ENCODE measurements around the gene CLIP2. TPM values are rescaled to one million over a fixed set of nuclear protein-coding genes. Genes with fewer than 3 reads are reported as not detected.
A peak's percentile ranks its signal among the peaks of the same experiment; 100 is the strongest.

Gene CLIP2
- polyA plus RNA-seq, 3 donors: 1.1 to 5.2 (median 1.3) TPM

GRCh38 chr7:74372511-74373111, 83.4 kb downstream of the CLIP2 start:
- Histone ChIP-seq H2AFZ (ENCODE audit: insufficient read depth, low read depth, low read length, poor library complexity, severe bottlenecking) (no peak overlapping the region), H3K27ac (ENCODE audit: low read depth in 1 of 2, low read length in 2 of 2) (no peak overlapping the region), H3K4me3 (replicated peaks in 1 of 3; ENCODE audit: low read depth in 2 of 3, low read length in 3 of 3) (no peak overlapping the region), H3K9ac (ENCODE audit: insufficient read depth, low read length, poor library complexity, severe bottlenecking) (peak overlapping the region; percentile 8), H3K4me2 (replicated peaks; ENCODE audit: extremely low read depth, low read length, poor library complexity, severe bottlenecking) (peak overlapping the region; percentile 29), H3K9me3 (replicated peaks in 1 of 2; ENCODE audit: control insufficient read depth in 1 of 2, insufficient read depth in 1 of 2, low read length in 2 of 2) (no peaks in the 10 kb centered on the region), H3K4me1 (ENCODE audit: control insufficient read depth in 1 of 2, insufficient read depth in 2 of 2, low read length in 2 of 2) (no peaks in the 10 kb centered on the region), H3K27me3 (ENCODE audit: control insufficient read depth in 2 of 2, insufficient read depth in 2 of 2, low read length in 2 of 2) (no peaks in the 10 kb centered on the region), H3K36me3 (replicated peaks in 1 of 2; ENCODE audit: control insufficient read depth in 1 of 2, insufficient read depth in 2 of 2, low read length in 2 of 2) (peaks cover 10 to 20% of the 10 kb centered on the region in 2 donors), H4K20me1 (ENCODE audit: insufficient read depth, low read length) (no peaks in the 10 kb centered on the region), H3K79me2 (ENCODE audit: insufficient read depth, low read length) (no peaks in the 10 kb centered on the region)
- Mint-ChIP-seq H3K36me3 (peaks cover 13 to 19% of the 10 kb centered on the region in 2 donors), H3K4me1 (peaks cover 8% of the 10 kb centered on the region), H3K27ac (no peak overlapping the region), H3K4me3 (peak overlapping the region; percentile 9 to 71), H3K27me3 (ENCODE audit: low read depth in 3 of 3) (peaks cover 1 to 4% (median 2%) of the 10 kb centered on the region in 3 donors), H3K9me3 (peaks cover 0 to 1% (median 0%) of the 10 kb centered on the region in 7 donors)
- intact Hi-C loops (cut with micrococcal nuclease): no loop called here
- DNase-seq: no peak
- TF ChIP-seq CTCF (IDR thresholded peaks at IDR 0.05): no peak
- WGBS (ENCODE audit: insufficient coverage): 76% methylated on average over 16 of the region's 28 CpGs

DNA sequence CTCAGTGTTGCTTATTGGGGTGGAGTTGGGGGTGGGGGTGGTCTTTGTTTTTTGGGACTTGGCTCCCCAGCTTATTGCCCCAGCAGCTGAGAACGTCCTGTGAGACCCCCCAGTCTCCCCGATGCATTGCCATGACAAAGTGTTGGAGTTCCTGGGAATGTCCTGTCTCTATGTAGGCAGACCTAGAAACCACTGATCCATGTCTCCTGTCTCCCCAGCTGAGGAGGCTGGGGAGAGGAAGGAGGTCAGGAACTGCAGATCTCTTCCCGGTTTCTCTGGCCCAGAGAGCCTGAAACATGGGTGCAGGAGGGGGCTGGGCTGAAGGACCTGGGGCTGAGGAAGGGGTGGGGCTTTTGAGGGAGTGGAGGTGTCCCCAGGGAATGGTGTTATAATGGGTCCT, 84.3 kb downstream of the CLIP2 start:
- no peak overlapping the region for H3K4me3 Mint-ChIP-seq
- Histone ChIP-seq H3K27me3 (ENCODE audit: control insufficient read depth in 2 of 2, insufficient read depth in 2 of 2, low read length in 2 of 2) (no peaks in the 10 kb centered on the region), H3K79me2 (ENCODE audit: insufficient read depth, low read length) (no peaks in the 10 kb centered on the region), H3K4me2 (replicated peaks; ENCODE audit: extremely low read depth, low read length, poor library complexity, severe bottlenecking) (no peak overlapping the region), H3K4me3 (replicated peaks in 1 of 3; ENCODE audit: low read depth in 2 of 3, low read length in 3 of 3) (no peak overlapping the region), H3K36me3 (replicated peaks in 1 of 2; ENCODE audit: control insufficient read depth in 1 of 2, insufficient read depth in 2 of 2, low read length in 2 of 2) (peaks cover 10 to 22% of the 10 kb centered on the region in 2 donors), H3K9me3 (replicated peaks in 1 of 2; ENCODE audit: control insufficient read depth in 1 of 2, insufficient read depth in 1 of 2, low read length in 2 of 2) (no peaks in the 10 kb centered on the region), H2AFZ (ENCODE audit: insufficient read depth, low read depth, low read length, poor library complexity, severe bottlenecking) (no peak overlapping the region), H3K27ac (ENCODE audit: low read depth in 1 of 2, low read length in 2 of 2) (no peak overlapping the region), H4K20me1 (ENCODE audit: insufficient read depth, low read length) (no peaks in the 10 kb centered on the region), H3K4me1 (ENCODE audit: control insufficient read depth in 1 of 2, insufficient read depth in 2 of 2, low read length in 2 of 2) (no peaks in the 10 kb centered on the region), H3K9ac (ENCODE audit: insufficient read depth, low read length, poor library complexity, severe bottlenecking) (no peak overlapping the region)
- peaks cover 0 to 1% (median 0%) of the 10 kb centered on the region in 7 donors for H3K9me3 Mint-ChIP-seq
- 80% methylated on average over 1 of the region's 3 CpGs for WGBS (ENCODE audit: insufficient coverage)
- H3K27me3 Mint-ChIP-seq (ENCODE audit: low read depth in 3 of 3): peaks cover 1 to 4% (median 2%) of the 10 kb centered on the region in 3 donors
- intact Hi-C loops (cut with micrococcal nuclease): no loop called here
- no peak for TF ChIP-seq CTCF (IDR thresholded peaks at IDR 0.05)
- peaks cover 8% of the 10 kb centered on the region for H3K4me1 Mint-ChIP-seq
- H3K27ac Mint-ChIP-seq: peak overlapping the region in 1 of 7 donors; percentile 32
- H3K36me3 Mint-ChIP-seq: peaks cover 13 to 18% of the 10 kb centered on the region in 2 donors
- DNase-seq: no peak

Data from CD14-positive monocyte (primary cell).